PC-3 (cell line): ENCODE measurements around the gene OPHN1. TPM values are rescaled to one million over a fixed set of nuclear protein-coding genes. Genes with fewer than 3 reads are reported as not detected.

ENCODE experiments used
- ATAC-seq: fragments of 200-7000 bp; cut with Tn5 transposase; 2 replicates; pipeline ENCODE4 v1.9.1; 2020; ENCODE audit warnings: mild to moderate bottlenecking, moderate library complexity
- BruUV-seq: library from RNA; stranded (reverse); fragments of 400-500 nt; replicated peaks from 2 replicates; lab custom pipeline; 2021; lab: Mats Ljungman, UMichigan
- CTCF ChIA-PET: fragments of 300-600 bp; sonication (Branson Sonifier 250); formaldehyde crosslinking; loops from one replicate; lab custom pipeline; 2022; ENCODE audit warnings: antibody characterized with exemption; lab: Charles Lee
- POLR2A ChIA-PET: fragments of 300-600 bp; sonication (Branson Sonifier 250); formaldehyde crosslinking; loops from one replicate; lab custom pipeline; 2022; ENCODE audit warnings: antibody characterized with exemption; ENCODE audit not compliant: unreplicated experiment; lab: Charles Lee
- DNase-seq: peaks from one replicate; pipeline ENCODE4 v3.0.0-alpha.2; 2015
- H2AFZ ChIP-seq: fragments of 300-600 bp; sonication (generic); 2 replicates; pipeline ENCODE4 v1.6.0; 2016; ENCODE audit warnings: antibody characterized with exemption, low read length
- H3F3A ChIP-seq: fragments of 300-600 bp; sonication (generic); one replicate; pipeline ENCODE4 v1.6.0; 2017; ENCODE audit warnings: antibody characterized with exemption, low read length, control low read depth, mild to moderate bottlenecking; ENCODE audit not compliant: unreplicated experiment
- H3K27ac ChIP-seq: fragments of 300-600 bp; sonication (generic); 2 replicates; pipeline ENCODE4 v1.5.1; 2016; ENCODE audit warnings: mild to moderate bottlenecking, low read length
- H3K27me3 ChIP-seq: fragments of 300-600 bp; sonication (generic); 2 replicates; pipeline ENCODE4 v1.6.1; 2016; ENCODE audit warnings: low read length, mixed read lengths
- H3K36me3 ChIP-seq: fragments of 300-600 bp; sonication (generic); 2 replicates; pipeline ENCODE4 v1.6.1; 2016; ENCODE audit warnings: low read depth, mixed run types, low read length, mixed read lengths
- H3K4me1 ChIP-seq: fragments of 300-600 bp; sonication (generic); 2 replicates; pipeline ENCODE4 v1.5.1; 2016; ENCODE audit warnings: low read length; ENCODE audit not compliant: insufficient read depth
- H3K4me2 ChIP-seq: fragments of 300-600 bp; sonication (generic); 2 replicates; pipeline ENCODE4 v1.6.0; 2016; ENCODE audit warnings: low read length
- H3K4me3 ChIP-seq: fragments of 300-600 bp; sonication (generic); 2 replicates; pipeline ENCODE4 v1.5.1; 2016; ENCODE audit warnings: mild to moderate bottlenecking, low read length, mixed read lengths
- H3K79me2 ChIP-seq: fragments of 300-600 bp; sonication (generic); 2 replicates; pipeline ENCODE4 v1.6.1; 2017; ENCODE audit warnings: low read length, mixed read lengths
- H3K9ac ChIP-seq: fragments of 300-600 bp; sonication (generic); 2 replicates; pipeline ENCODE4 v1.6.0; 2016; ENCODE audit warnings: mild to moderate bottlenecking, low read length
- H3K9me2 ChIP-seq: fragments of 300-600 bp; sonication (generic); replicated peaks from 2 replicates; pipeline ENCODE4 v1.6.1; 2016; ENCODE audit warnings: mixed run types, low read length, mixed read lengths
- H3K9me3 ChIP-seq: fragments of 300-600 bp; sonication (generic); 2 replicates; pipeline ENCODE4 v1.6.1; 2016; ENCODE audit warnings: low read length, mixed read lengths
- H4K20me1 ChIP-seq: fragments of 300-600 bp; sonication (generic); 2 replicates; pipeline ENCODE4 v1.6.1; 2016; ENCODE audit warnings: low read length, mixed read lengths
- CTCF ChIP-seq: fragments of 300-600 bp; sonication (generic); conservative IDR thresholded peaks from 2 replicates; pipeline ENCODE4 v1.5.1; 2017; ENCODE audit warnings: antibody characterized with exemption, low read depth, mild to moderate bottlenecking, low read length
- EZH2 ChIP-seq: fragments of 300-600 bp; sonication (generic); IDR thresholded peaks from one replicate; pipeline ENCODE4 v1.6.1; 2017; ENCODE audit warnings: antibody characterized with exemption, mild to moderate bottlenecking, low read length; ENCODE audit not compliant: unreplicated experiment
- EZH2phosphoT487 ChIP-seq: fragments of 300-600 bp; sonication (generic); IDR thresholded peaks from 2 replicates; pipeline ENCODE4 v1.6.1; 2018; ENCODE audit warnings: mild to moderate bottlenecking, antibody characterized with exemption, low read length, borderline replicate concordance
- intact Hi-C: fragments of 100-400 bp; cut with micrococcal nuclease; formaldehyde crosslinking; loops from 2 replicates; pipeline ENCODE4 v1.9.0; 2023
- total RNA-seq: library from RNA; depleted of rRNA; stranded (reverse); fragments of >200 nt; gene quantifications from 2 replicates; pipeline ENCODE4 v1.2.3, GENCODE V29; 2014

The OPHN1 gene
- total RNA-seq, 1 experiment from 2014 or later: 6.0 TPM

DNA sequence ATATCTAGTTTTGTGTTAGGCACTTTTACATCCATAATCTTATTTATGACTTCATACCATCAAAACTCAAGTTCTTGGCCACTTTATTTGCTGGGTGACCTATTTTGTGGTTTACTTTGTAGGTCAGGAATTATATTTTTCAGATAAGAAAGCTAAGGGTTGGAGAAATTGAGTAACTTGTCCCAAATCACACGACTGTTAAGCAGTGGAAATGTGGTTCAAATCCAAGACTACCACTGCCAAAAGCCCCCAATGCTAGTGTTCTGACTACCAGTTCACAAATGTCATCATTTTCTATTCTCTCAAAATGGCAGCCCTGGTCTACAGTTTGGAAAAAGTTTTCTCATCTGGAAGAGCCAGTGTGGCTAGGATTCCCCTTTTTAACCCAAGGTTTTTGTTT is 74.6 kb downstream of the OPHN1 start:
- no TSS peak for BruUV-seq
- TF ChIP-seq CTCF: no peak
- TF ChIP-seq EZH2phosphoT487: no peak
- no peak for TF ChIP-seq EZH2
- Histone ChIP-seq H3K9ac (no peak overlapping the region), H3K27ac (no peak overlapping the region), H2AFZ (no peak overlapping the region), H3F3A (peaks cover 4% of the 10 kb centered on the region), H3K4me2 (no peak overlapping the region), H3K36me3 (no peaks in the 10 kb centered on the region), H3K4me1 (peaks cover 18% of the 10 kb centered on the region), H4K20me1 (no peaks in the 10 kb centered on the region), H3K27me3 (no peaks in the 10 kb centered on the region), H3K9me2 (no peaks in the 10 kb centered on the region), H3K9me3 (no peaks in the 10 kb centered on the region), H3K4me3 (no peak overlapping the region), H3K79me2 (no peaks in the 10 kb centered on the region)
- ATAC-seq (no peak), DNase-seq (no peak)
- CTCF ChIA-PET: no interaction called here
- intact Hi-C loops: loop anchor here (5.0 kb wide), 1 partner anchor 161 kb away; no protein-coding TSS in a partner anchor
- POLR2A ChIA-PET: no interaction called here

DNA sequence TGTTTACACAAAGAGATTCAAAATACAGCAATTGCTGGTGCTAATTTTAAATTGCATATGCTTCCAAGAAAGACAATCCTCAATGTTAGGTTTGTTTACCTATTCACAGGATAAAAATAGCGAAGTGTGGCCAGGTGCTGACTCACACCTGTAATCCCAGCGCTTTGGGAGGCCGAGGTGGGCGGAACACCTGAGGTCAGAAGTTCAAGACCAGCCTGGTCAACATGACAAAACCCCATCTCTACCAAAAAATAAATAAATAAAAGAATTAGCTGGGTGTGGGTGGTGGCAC is 77.7 kb downstream of the OPHN1 start:
- intact Hi-C loops: loop anchor here (5.0 kb wide), 1 partner anchor 158 kb away; no protein-coding TSS in a partner anchor
- Histone ChIP-seq H3K4me2 (peak overlapping the region; percentile 68), H3K9ac (0 out of 2 replicates have a peak overlapping the region, but pooled peaks have one; percentile 4), H3K4me1 (peaks cover 18% of the 10 kb centered on the region), H3K9me2 (no peaks in the 10 kb centered on the region), H4K20me1 (no peaks in the 10 kb centered on the region), H3K9me3 (no peaks in the 10 kb centered on the region), H3K36me3 (no peaks in the 10 kb centered on the region), H3K79me2 (no peaks in the 10 kb centered on the region), H3F3A (peaks cover 4% of the 10 kb centered on the region), H3K27me3 (no peaks in the 10 kb centered on the region), H2AFZ (no peak overlapping the region), H3K4me3 (no peak overlapping the region), H3K27ac (peak overlapping the region; percentile 82)
- DNase-seq: peak; percentile 54
- no TSS peak for BruUV-seq
- TF ChIP-seq EZH2 (no peak), CTCF (no peak), EZH2phosphoT487 (no peak)
- ATAC-seq: peak; percentile 71
- ChIA-PET CTCF (no interaction called here), POLR2A (no interaction called here)

- Histone ChIP-seq H3K79me2 (no peaks in the 10 kb centered on the region), H4K20me1 (no peaks in the 10 kb centered on the region), H3K27ac (peak overlapping the region; percentile 82), H3K9ac (peak overlapping the region; percentile 4; the same call in 1 of the 2 replicates), H3K4me1 (peaks cover 18% of the 10 kb centered on the region), H3K27me3 (no peaks in the 10 kb centered on the region), H3K4me3 (no peak overlapping the region), H3F3A (peaks cover 4% of the 10 kb centered on the region), H3K36me3 (no peaks in the 10 kb centered on the region), H3K4me2 (peak overlapping the region; percentile 68), H3K9me3 (no peaks in the 10 kb centered on the region), H3K9me2 (no peaks in the 10 kb centered on the region), H2AFZ (no peak overlapping the region)
- TF ChIP-seq EZH2 (no peak), EZH2phosphoT487 (no peak), CTCF (no peak)
- DNase-seq (peak; percentile 54), ATAC-seq (peak; percentile 91)
- intact Hi-C loops: loop anchor here (5.0 kb wide), 2 partner anchors 48 to 158 kb away; no protein-coding TSS in a partner anchor
- ChIA-PET POLR2A (no interaction called here), CTCF (no interaction called here)
- BruUV-seq: no TSS peak
Observed at GRCh38 chrX:68354879-68355628, 78.2 kb downstream of the OPHN1 start.
